ENCODE data around the gene CCDC17.

DNA sequence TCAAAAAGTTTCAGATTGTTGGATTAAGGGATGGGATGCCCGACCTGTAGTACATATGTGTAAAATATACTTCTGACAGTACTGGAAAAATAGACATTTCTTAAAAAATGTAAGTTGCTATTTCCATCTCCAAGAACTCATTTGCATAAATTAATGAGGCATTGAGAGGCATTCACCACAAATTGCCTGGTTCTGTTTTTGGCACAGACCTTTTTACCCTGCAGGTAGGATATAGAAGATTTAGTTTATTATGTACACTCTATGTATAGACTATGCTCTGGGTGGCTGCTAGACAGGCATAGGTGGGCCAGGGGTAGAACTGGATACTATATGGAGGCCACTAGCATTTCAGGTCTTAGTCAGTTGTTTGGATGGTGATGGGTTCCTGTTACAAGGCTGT lies 8.0 kb downstream of the CCDC17 start:
- TF ChIP-seq POLR2A (IDR thresholded peaks at IDR 0.05; ENCODE audit: low read depth, low read length) (no peak), MYC (IDR thresholded peaks at IDR 0.05; ENCODE audit: low read depth, low read length) (no peak), EZH2 (IDR thresholded peaks at IDR 0.05; ENCODE audit: borderline replicate concordance, low read depth, low read length, severe bottlenecking) (no peak), POLR2AphosphoS5 (IDR thresholded peaks at IDR 0.05; ENCODE audit: insufficient read depth, low read depth, low read length) (no peak), GATA2 (IDR thresholded peaks at IDR 0.05; ENCODE audit: insufficient read depth, insufficient read length, low read depth, low read length) (no peak), FOS (IDR thresholded peaks at IDR 0.05; ENCODE audit: borderline replicate concordance, insufficient read depth, low read length) (no peak)
- TF ChIP-seq, protein P1, sequence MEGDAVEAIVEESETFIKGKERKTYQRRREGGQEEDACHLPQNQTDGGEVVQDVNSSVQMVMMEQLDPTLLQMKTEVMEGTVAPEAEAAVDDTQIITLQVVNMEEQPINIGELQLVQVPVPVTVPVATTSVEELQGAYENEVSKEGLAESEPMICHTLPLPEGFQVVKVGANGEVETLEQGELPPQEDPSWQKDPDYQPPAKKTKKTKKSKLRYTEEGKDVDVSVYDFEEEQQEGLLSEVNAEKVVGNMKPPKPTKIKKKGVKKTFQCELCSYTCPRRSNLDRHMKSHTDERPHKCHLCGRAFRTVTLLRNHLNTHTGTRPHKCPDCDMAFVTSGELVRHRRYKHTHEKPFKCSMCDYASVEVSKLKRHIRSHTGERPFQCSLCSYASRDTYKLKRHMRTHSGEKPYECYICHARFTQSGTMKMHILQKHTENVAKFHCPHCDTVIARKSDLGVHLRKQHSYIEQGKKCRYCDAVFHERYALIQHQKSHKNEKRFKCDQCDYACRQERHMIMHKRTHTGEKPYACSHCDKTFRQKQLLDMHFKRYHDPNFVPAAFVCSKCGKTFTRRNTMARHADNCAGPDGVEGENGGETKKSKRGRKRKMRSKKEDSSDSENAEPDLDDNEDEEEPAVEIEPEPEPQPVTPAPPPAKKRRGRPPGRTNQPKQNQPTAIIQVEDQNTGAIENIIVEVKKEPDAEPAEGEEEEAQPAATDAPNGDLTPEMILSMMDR (IDR thresholded peaks at IDR 0.05; ENCODE audit: extremely low read depth in 1 of 2, insufficient read depth in 1 of 2, low read depth in 1 of 2, low read length in 2 of 2), result no peak
- TF ChIP-seq, protein P2, sequence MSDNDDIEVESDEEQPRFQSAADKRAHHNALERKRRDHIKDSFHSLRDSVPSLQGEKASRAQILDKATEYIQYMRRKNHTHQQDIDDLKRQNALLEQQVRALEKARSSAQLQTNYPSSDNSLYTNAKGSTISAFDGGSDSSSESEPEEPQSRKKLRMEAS (IDR thresholded peaks at IDR 0.05; ENCODE audit: insufficient read depth, insufficient read length), result no peak
